SU-DHL-6 (cell line): ENCODE measurements around the gene RHOBTB3.

Source experiments
- CTCF ChIP-seq: fragments of 200-600 bp; sonication (generic); IDR thresholded peaks from one replicate; pipeline ENCODE4 v1.5.1; 2017; ENCODE audit warnings: antibody characterized with exemption, mild to moderate bottlenecking, low read length, moderate library complexity; ENCODE audit not compliant: insufficient read depth, poor library complexity, severe bottlenecking
- EZH2phosphoT487 ChIP-seq: fragments of 200-600 bp; sonication (generic), shearing (Covaris generic); conservative IDR thresholded peaks from 2 replicates; pipeline ENCODE4 v1.6.1; 2018; ENCODE audit warnings: mild to moderate bottlenecking, antibody characterized with exemption, low read length, moderate library complexity, mixed read lengths

- TF ChIP-seq CTCF (no peak), EZH2phosphoT487 (no peak)
Measured at GRCh38 chr5:95684361-95684760, 46.8 kb upstream of the RHOBTB3 start.
